Right ventricle myocardium superior (tissue), 1 donor: Measurements from ENCODE around the gene SOHLH2. TPM values are rescaled to one million over a fixed set of nuclear protein-coding genes. Genes with fewer than 3 reads are reported as not detected.

ENCODE experiments used
- ATAC-seq: fragments of 200-7000 bp; cut with Tn5 transposase; one replicate; pipeline ENCODE4 v1.9.1; 2020; ENCODE audit warnings: mild to moderate bottlenecking; ENCODE audit not compliant: poor library complexity
- DNase-seq: peaks from one replicate; pipeline ENCODE4 v3.0.0-alpha.2; 2020
- intact Hi-C: fragments of 100-400 bp; cut with DNase I; formaldehyde crosslinking; loops from one replicate; pipeline ENCODE4 v1.11.2; 2022
- total RNA-seq: library from RNA; stranded (reverse); fragmentation: NEBNext Ultra II Directional; extraction: Animal tissue kit (Norgen Biotek cat#: 25700); gene quantifications from one replicate; pipeline ENCODE4 v1.2.1, GENCODE V29; 2021
- donor health status: DM: no; HTN: yes; CAD: no; lungs with severe emphysema.

SOHLH2 gene
- total RNA-seq, 1 donor from 2014 or later = not detected

DNA sequence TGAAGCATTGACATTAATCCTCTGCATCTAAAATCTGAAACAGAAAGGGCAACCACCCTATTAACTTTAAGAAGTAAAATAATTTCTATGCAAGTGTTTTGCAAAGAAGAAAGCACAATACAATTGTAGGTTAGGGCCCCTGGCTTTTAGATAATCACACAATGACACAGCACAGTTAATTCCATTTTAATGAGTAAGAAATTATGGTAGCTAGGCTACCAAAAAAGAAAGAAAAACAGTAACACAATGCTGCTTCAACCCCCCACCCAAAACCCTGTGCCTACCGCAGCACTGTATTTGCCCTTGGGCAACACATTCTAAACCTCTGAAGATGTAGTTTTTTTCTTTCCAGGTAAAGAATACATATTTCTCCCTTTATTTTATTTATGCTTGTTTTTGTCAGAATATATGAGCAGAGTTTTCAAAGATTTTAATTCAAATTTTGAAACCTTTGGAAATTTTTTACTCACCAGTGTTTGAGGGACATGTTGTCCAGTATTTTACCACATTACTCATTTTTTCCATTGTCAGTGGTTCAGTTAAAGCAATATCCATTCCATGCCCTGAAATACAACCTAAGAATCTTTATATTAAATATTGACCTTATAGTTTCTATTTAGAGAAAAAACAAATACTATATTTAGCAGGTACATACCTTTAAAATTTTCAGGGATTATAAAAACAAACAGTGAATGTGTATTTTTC lies 21.1 kb downstream of the SOHLH2 start:
- ATAC-seq (no peak), DNase-seq (no peak)
- intact Hi-C loops = no loop called here

DNA sequence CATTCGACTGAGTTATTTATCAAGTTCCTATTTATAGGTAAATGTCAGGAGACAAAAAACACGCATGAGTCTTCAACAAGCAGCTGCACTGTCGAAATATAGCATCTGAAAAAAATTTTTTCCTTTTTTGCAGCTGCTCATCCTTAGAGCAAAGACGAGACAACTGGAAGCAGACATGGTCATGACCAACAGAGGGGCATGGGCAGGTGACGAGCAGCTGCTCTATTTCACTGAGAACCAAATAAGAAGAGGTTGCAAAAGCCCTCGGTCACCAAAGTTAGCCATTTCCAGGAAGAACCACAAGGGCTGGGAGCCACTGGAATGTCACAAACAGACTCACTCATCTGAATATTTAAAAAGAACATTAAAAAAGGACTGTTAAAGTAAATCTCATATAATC lies 22.2 kb downstream of the SOHLH2 start:
- no peak for DNase-seq
- intact Hi-C loops = no loop called here
- ATAC-seq = no peak

DNA sequence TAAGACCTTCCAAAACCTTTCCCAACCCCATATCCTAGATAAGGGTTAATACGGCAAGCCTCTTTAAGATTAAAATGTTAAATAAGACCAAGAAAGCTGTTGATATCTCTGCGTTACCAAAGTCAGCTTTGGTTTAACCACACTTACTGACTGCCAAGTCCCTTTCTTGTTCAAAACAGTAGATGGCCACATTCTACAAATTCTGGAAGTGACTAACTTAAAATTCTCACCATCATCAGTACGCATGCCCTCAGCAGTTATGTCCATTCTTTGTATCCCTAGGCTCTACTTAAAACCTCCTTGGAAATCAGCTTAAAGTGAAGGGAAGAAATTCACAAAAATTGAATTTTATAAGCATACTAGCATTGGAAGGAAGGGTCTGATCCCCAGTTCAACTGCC lies 23.6 kb downstream of the SOHLH2 start:
- intact Hi-C loops = no loop called here
- ATAC-seq = no peak
- DNase-seq = no peak

DNA sequence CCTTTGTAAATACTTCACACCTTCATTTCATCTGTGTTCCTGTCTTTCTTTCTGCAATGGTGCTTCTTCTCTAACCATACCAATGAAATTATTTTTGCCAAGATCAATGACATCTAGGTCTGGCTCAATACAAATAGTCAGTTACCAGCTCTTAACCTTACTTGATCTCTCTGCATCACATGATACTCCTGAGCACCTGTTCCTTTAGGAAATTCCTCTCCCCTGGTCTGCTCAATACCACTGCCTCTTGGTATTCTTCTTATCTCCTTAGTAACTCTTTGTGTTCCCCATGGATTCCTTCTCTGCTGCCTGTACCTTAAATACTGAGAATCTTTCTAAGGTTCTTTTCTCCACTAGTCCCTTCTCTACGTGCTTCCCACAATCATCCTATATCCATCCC lies 25.9 kb downstream of the SOHLH2 start:
- DNase-seq (no peak), ATAC-seq (no peak)
- intact Hi-C loops = no loop called here

DNA sequence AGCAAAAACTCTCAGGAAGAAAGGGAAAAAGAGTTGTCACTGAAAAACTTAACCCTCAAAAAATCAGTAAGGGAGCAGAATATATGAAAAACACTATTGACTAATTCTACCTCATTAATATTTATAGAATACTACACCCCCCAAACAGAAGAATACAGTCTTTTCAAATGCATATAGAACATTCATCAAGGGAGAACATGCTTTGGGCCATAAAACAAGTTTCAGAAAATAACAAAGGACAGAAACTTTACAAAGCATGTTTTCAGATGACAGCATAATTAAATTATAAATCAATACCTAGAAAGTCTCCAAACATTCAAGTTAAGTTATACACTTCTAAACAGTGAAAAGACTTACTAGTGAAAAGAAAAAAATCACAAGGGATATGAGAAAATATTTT lies 30.5 kb downstream of the SOHLH2 start:
- no peak for DNase-seq
- ATAC-seq = no peak
- intact Hi-C loops = no loop called here

DNA sequence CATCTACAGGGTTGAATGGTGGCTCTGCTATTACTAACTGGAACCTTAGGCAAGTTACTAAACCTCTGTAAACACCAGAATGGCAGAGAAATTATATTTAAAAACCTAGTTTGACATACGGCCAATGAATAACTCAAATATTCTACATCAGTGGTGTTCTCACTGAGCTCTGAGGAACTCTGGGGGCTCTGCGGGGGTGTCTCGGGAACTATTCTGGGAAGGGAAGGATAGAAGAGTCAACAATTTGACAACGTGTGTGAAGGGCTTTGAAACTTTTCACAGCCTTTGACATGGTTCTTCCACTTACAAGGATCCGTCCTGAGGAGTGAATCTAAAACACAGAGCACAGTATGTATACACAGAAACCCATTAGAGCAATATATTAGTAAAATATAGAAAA lies 38.7 kb downstream of the SOHLH2 start:
- no peak for ATAC-seq
- intact Hi-C loops = no loop called here
- DNase-seq = no peak

DNA sequence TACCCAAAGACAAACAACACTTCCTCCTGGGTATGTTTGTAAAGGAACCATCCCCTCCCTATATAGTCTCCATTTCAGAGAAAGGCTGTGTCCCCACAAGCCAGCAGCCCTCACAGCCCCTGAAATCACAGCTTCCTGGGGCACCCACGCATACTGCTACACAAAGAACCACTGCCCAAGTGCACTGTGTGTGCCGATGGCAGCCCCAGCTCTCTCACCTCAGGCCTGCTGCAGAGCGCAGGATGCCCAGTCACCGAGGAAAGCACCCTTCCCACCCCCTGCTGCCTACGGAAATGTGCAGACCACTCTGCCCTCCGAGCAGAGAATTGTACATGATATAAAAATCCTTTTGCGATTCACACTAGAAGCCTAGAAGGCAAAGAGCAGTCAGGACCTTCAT lies 39.4 kb downstream of the SOHLH2 start:
- intact Hi-C loops = no loop called here
- no peak for DNase-seq
- ATAC-seq = no peak

DNA sequence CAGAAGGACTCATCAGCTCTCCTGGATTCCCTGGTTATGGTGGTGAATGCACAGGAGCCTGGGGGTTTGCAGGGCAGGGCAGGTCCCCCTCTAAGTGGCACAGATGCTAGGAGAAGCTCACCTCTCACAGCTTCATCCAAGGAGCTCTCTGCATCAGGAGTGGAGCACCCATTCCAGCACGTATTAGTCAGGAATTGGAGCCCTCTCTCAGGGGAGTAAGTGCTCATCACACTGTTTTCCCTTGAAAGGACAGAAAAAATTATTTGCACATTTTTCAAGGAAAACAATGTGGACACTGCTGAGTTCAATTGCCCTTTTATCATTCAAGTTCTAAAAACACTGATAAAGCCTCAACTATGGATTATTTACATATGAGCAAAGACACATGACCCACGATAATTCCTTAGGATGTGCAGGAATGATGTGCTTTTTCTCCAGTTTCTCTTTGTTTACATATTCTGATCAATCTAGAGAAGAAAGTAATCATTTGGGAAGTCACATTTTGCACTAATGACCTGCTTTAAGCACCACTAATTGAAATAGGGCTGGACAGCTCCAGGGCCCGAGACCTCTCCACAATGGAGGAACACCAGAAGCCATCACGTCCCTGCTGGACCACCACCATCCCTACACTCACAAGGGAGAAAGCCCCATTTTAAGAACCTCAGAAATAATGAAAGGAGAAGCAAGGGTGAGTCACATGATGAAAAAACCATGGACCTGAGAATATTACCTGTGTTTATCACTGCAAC lies 40.6 kb downstream of the SOHLH2 start:
- intact Hi-C loops = no loop called here
- ATAC-seq (no peak), DNase-seq (no peak)

DNA sequence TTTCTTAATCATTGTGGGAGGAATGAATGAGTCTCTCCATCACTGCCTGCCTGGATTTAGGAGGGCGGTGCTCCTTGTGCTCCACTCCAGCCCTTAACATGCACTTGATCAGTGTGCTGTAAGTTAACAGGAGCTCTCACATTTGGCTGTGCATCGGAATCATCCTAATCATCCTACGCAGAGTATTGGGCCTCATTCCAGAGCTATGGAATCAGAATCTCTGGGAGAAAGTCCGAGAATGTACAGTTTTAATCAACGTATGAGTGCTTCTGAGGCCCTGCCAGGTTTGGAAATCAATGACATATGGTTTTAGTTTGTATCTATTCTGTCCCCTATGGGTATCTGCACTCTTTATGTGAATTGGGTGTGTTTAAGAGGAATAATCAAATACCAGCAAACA lies 48.3 kb downstream of the SOHLH2 start:
- DNase-seq (no peak), ATAC-seq (no peak)
- intact Hi-C loops = no loop called here

DNA sequence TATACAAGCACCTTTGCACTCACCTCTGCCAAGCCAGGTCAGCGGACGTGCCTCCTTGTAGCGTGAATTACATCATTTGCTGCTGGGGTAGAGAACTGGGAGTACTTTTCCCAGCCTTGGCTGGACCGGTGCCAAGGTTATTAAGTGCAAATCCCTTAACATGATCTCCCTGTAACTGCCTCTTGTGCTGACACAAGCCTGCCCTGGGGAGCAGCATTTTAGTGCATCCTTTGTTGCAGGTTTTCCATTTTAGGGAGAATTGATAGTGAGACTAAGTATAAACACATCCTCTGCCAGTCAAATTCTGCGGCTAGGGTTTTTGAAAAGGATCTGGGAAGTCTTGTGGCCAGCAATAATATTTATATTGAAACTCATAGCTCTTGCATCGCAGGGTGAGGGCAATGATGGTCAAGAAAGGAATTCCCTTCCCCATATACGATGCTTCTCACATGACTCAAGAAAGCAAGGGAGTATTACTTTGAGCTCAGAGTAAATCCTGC lies 50.5 kb downstream of the SOHLH2 start:
- DNase-seq (peak; percentile 76), ATAC-seq (peak; percentile 93)
- intact Hi-C loops = no loop called here

DNA sequence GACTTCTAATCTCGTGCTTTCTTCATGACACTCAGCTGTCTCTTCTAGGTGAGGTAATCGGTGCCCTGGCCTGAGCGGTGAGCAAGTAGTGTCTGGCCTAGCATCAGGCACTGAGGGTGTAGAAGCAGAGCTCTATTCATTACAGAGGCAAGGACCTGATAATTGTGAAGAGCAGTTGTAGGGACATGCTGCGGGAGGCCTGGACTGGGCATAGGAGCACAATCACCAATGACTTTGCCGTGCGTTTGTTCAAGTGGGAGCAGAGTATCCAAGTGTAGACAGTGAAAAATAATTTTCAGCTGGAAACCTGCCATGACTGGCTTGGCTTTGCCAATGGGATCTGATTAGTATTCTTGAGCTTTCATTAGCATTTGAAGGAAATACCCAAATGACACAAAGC lies 51.1 kb downstream of the SOHLH2 start:
- no peak for DNase-seq
- peak; percentile 53 for ATAC-seq
- intact Hi-C loops = no loop called here

DNA sequence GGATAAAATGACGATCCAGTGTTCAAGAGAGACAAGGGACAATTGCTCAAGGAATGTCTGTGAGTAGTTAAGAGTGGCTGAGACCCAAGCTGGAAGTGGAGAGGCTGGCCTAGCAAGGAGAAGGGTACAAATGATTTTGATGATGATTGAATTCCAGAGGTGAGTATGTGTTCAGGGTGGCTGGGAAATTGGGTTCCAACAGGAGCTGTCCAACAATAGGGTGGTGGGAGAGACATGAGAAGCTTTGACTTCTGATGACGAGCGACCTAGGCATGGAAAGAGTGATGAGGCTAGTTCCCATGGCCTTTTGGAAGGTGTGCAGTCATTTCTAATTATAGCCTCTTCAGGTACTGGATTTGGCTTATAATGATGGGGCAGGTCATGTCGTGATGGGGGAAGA lies 54.1 kb downstream of the SOHLH2 start:
- intact Hi-C loops = no loop called here
- ATAC-seq (no peak), DNase-seq (no peak)

DNA sequence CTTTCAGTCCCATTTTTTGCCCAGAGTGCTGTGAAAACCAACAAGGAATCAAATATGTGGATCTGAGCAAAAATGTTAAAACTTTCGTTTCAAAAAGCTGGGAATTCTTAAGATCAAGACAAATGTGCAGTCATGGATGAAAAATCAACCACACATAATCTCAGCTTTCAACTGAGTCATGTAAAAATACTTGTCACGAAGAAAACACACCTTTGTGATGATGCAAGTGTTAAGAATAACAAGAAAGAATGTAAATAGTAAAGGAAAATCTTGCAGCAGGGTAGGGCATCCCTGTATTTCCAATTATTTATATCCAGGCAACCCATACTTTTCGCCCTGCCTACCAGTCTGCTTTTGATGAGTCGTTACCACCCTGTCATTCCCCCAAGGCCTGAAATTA lies 55.7 kb downstream of the SOHLH2 start:
- no peak for ATAC-seq
- intact Hi-C loops = no loop called here
- DNase-seq = no peak

DNA sequence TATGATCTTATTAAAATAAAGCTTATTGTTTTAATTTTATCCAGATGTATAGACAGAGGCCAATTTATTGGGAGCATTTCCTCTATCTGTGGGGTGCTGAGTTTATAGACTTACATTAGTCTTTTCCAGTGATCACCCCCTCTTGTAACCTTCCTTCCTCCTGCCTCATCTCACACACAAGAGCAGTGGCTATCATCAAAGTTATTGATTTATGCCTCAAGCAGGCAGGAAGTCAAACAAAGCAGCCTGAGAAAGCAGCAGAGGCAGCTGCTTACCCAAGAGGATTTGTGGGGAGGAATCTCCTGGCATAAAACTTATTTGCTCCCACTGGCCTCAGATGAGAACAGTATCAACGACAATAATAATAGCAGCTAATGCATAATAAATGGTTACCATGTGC lies 56.9 kb downstream of the SOHLH2 start:
- intact Hi-C loops = no loop called here
- ATAC-seq (no peak), DNase-seq (no peak)

DNA sequence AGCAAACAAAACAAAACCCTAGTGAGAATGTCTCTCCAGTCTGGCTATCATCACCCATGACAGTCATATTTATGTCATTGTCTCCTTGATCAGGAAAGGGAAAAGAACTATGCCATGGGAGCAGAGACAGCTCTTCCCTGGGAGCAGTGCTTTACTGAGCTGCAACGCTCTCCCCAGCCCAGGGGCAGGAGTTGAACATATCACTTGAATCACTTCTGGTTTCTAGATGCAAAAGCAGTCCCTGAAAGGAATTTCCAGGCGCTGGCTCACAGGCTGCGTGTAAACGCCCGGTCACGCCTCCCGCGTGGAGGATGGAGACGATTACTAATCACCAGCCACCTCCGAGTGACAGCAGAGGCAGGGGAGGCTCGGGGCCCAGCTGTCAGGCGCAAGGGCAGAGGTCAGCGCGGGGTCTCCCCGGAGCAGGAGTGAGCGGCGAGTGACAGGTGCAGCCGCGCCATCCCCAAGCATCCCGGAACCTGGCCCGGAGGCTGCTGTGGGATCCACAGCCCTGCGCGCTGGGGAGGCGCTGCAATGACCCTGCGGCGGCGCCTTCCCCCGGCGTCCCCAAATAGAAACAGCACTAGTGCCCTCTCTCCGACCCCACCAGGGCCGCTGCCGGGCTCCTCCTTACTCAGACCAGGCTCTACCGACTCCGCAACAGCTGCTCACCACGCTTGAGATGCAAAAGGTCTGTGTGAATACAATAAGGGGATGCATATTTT lies 59.6 kb downstream of the SOHLH2 start:
- DNase-seq = peak; percentile 50
- intact Hi-C loops = no loop called here
- ATAC-seq = peak; percentile 86

DNA sequence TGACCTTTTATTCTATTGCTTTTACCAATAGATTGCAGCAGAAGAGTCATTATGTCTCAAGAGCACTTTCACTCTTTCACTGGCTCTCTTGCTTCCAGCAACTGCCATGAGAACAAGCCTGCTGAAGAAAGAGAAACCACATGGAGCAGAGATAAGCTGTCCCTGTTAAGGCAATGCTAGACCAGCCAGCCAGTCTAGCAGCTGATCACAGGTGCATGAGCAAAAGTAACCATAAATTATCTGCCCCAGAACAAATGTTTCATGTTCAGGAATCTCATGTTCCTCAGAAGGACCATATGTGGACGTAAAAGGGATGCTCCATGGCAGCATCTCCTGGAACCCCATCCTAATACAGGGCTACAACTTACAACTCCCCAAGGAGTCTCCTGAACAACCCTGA lies 62.8 kb downstream of the SOHLH2 start:
- DNase-seq = no peak
- intact Hi-C loops = no loop called here
- no peak for ATAC-seq

DNA sequence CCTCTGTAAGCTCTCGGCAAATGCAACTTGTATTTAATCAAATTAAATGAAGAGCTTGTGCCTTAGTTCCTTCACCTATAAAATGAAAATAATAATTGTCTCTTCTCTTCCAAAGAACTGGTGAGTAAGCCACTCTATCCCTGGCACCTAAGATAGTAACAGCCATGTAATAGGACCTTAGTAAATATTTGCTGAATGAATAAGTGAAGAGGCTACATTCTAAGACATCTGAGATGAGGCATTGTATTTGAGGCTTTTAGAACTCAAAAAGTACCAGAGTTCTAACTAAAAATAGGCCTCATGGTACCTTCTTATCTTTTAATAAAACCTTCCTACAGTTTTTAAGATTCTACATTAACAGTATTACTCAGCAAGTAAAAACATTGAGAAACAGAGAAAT lies 65.9 kb downstream of the SOHLH2 start:
- ATAC-seq = no peak
- DNase-seq = no peak
- intact Hi-C loops = no loop called here

DNA sequence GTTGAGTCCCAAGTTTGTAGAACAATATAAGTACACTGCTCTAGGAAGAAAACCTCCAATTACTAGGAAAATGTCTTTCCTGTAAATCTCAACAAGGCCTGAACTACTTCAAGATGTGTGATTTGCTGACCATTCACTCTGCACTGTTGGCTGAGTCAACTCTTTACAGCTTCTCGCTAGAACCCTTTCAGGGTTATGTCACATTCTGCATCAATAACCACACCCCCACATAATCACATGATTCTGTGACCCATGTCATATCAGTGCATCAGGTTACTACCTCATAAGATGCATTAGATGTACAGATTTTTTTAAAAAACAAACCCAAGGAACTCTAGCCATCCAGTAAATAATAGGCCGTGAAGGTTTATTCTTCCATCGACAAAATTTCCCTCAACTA lies 67.0 kb downstream of the SOHLH2 start:
- ATAC-seq (no peak), DNase-seq (no peak)
- intact Hi-C loops = no loop called here

DNA sequence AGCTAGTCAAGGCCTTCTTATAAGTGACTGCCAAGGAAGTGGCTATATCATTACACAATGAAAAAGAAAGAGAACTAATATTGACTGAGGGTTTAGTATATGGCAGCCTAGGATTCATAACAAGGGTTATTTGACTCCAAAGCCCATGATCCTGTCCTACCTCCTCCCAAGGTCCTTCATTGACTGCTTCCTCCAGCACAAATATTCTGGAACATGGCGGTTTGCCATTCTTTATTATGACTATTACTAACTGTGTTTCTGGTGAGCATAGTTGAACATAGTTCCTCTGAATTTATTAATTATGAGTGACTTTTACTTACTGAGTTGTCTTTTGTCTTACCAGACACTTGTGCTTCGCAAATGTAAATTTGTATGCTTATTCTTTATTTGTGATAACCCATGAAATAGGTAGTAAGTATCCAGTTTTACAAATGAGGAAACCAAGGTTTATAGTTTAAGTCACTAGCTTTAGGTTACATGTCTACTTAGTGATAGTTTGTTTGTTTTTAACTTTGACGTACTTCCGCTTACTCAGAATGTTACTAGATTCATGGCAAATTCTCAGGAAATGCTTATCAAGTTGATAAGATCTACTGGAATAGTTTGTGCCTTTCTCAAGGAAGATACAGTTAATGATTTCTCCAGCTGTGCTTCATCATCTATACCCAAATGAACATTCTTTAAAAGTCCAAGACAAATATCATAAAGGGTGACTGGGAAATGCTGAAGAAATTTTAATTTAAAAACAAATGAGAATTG lies 67.7 kb downstream of the SOHLH2 start:
- intact Hi-C loops = no loop called here
- ATAC-seq (no peak), DNase-seq (no peak)
